Spleen (tissue), 11 donors: Measurements from ENCODE around the gene SLC41A1. TPM values are rescaled to one million over a fixed set of nuclear protein-coding genes. Genes with fewer than 3 reads are reported as not detected.

Experiments used
- DNase-seq: peaks from one replicate; pipeline ENCODE4 v3.0.0-alpha.2; 2020
- H3K27ac ChIP-seq, 8 donors: fragments of 200-600 bp; sonication (generic) in 7 of 8; 1 replicate in 4 of 8; 2 replicates in 4 of 8; pipeline versions ENCODE4 v1.5.0 to v1.8.0; 2016 to 2021; ENCODE audit warnings: inconsistent platforms in 4 of 8, mild to moderate bottlenecking in 4 of 8, moderate library complexity in 1 of 8
- H3K27me3 ChIP-seq, 7 donors: fragments of 200-600 bp; sonication (generic) in 6 of 7; replicated peaks in 1 of 7; 1 replicate in 4 of 7; 2 replicates in 3 of 7; pipeline versions ENCODE4 v1.5.0 to v1.8.0; 2016 to 2021; ENCODE audit warnings: inconsistent platforms in 3 of 7, mild to moderate bottlenecking in 1 of 7
- H3K36me3 ChIP-seq, 6 donors: fragments of 200-600 bp; sonication (generic) in 5 of 6; 1 replicate in 4 of 6; 2 replicates in 2 of 6; pipeline versions ENCODE4 v1.5.0 to v1.8.0; 2016 to 2021; ENCODE audit warnings: inconsistent platforms in 2 of 6
- H3K4me1 ChIP-seq, 6 donors: fragments of 200-600 bp; sonication (generic) in 5 of 6; 1 replicate in 3 of 6; 2 replicates in 3 of 6; pipeline versions ENCODE4 v1.5.0 to v1.8.0; 2016 to 2021; ENCODE audit warnings: inconsistent platforms in 3 of 6
- H3K4me3 ChIP-seq, 8 donors: fragments of 200-600 bp; sonication (generic) in 7 of 8; 1 replicate in 4 of 8; 2 replicates in 4 of 8; pipeline versions ENCODE4 v1.5.0 to v1.8.0; 2016 to 2021; ENCODE audit warnings: inconsistent platforms in 4 of 8, mild to moderate bottlenecking in 4 of 8, moderate library complexity in 2 of 8
- H3K9me3 ChIP-seq, 8 donors: fragments of 200-600 bp; sonication (generic) in 7 of 8; 1 replicate in 4 of 8; 2 replicates in 4 of 8; pipeline versions ENCODE4 v1.5.0 to v1.8.0; 2016 to 2021; ENCODE audit warnings: inconsistent platforms in 4 of 8
- CTCF ChIP-seq, 11 experiments: fragments of 200-600 bp in 7 of 11; fragments of 450-650 bp in 4 of 11; sonication (generic) in 4 of 11; IDR thresholded peaks in 8 of 11; conservative IDR thresholded peaks in 3 of 11; 1 replicate in 7 of 11; 2 replicates in 4 of 11; pipeline versions ENCODE4 v1.4.0 to v1.8.0; 2016 to 2021; ENCODE audit warnings: antibody characterized with exemption in 11 of 11, inconsistent platforms in 4 of 11, mild to moderate bottlenecking in 1 of 11
- POLR2A ChIP-seq, 3 donors: fragments of 450-650 bp; IDR thresholded peaks; one replicate each; pipeline ENCODE4 v1.5.1; 2017; ENCODE audit warnings: antibody characterized with exemption in 3 of 3, mild to moderate bottlenecking in 1 of 3
- POLR2AphosphoS5 ChIP-seq, 3 donors: sonication (generic); formaldehyde crosslinking; IDR thresholded peaks; one replicate each; pipeline ENCODE4 v1.5.1; 2017; ENCODE audit warnings: antibody characterized with exemption in 3 of 3
- WGBS, 5 donors: extraction: QIAGEN DNeasy Blood & Tissue Kit in 3 of 5; methylation state at CpG; one replicate each; pipeline versions ENCODE4 v1.1.5 to v1.1.7; 2013 to 2018; 5-methylcytosine and 5-hydroxymethylcytosine counted together
- intact Hi-C: fragments of 100-400 bp; cut with DNase I; formaldehyde crosslinking; loops from one replicate; pipeline ENCODE4 v1.15.0; 2023; ENCODE audit warnings: low total_unique reads
- polyA plus RNA-seq, 3 donors: library from polyadenylated mRNA; stranded (reverse); fragments of 200-250 nt; gene quantifications; one replicate each; pipeline ENCODE4 v1.2.1, GENCODE V29; 2013
- total RNA-seq, 7 donors: library from RNA; depleted of rRNA in 3 of 7; stranded (reverse); fragments of >200 nt in 3 of 7; fragmentation: NEBNext Ultra II Directional in 4 of 7; extraction: Animal tissue kit (Norgen Biotek cat#: 25700) in 4 of 7; gene quantifications; one replicate each; pipeline versions ENCODE4 v1.1.0 to v1.2.1, GENCODE V29; 2016 to 2021
- donor health status: healthy with polysubstance abuse.
- donor health status: DM: no; HTN: no; CAD: no; lungs with moderate emphysema.
- donor health status: DM: no; HTN: no; CAD: no.
- donor health status: Bipolar disorder and iron deficiency.
- donor health status: healthy.
- donor health status: DM: no; HTN: no; CAD: no.
- donor health status: DM: yes; HTN: yes; CAD: no.

Gene SLC41A1
- total and polyA plus RNA-seq, 10 donors: 4.1 to 29.0 (median 20.8) TPM

- peaks cover 26 to 91% (median 64%) of the 10 kb centered on the region in 6 donors for H3K4me1 ChIP-seq
- intact Hi-C loops: no loop called here
- TF ChIP-seq POLR2AphosphoS5 (IDR thresholded peaks at IDR 0.05) (no peak), POLR2A (IDR thresholded peaks at IDR 0.05) (no peak), CTCF (IDR thresholded peaks at IDR 0.05 in 8 of 11, conservative IDR thresholded peaks at IDR 0.05 in 3 of 11) (no peak)
- H3K27ac ChIP-seq: no peak overlapping the region
- no peak overlapping the region for H3K4me3 ChIP-seq
- no peaks in the 10 kb centered on the region for H3K27me3 ChIP-seq
- DNase-seq: no peak
- H3K9me3 ChIP-seq: no peaks in the 10 kb centered on the region
- 60 to 81% (median 63%) methylated on average over 4 of the region's 4 CpGs for WGBS, 5 donors
- peaks cover 0 to 18% (median 0%) of the 10 kb centered on the region in 6 donors for H3K36me3 ChIP-seq
These were observed 69.0 kb downstream of the SLC41A1 start for GRCh38 chr1:205743977-205744376.

DNA sequence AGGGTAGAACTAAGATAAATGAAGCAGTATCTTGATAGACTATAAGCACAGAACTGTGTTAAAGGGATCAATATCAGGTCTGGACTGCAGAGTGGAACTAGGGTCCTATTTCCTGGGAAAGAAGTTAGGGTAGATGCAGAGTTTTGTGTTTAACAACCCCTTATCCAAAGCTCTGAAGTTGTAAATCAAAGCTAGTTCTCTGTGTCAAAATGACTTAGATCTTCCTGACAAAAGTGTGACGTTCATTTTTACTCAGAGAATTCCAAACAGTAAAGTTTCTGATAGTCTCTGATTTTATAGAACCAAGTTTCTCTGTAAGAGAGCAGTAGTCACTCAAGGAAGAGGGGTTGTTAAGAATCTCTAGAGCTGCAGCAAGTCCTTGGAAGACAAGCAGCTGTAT lies 71.3 kb downstream of the SLC41A1 start:
- H3K27me3 ChIP-seq: no peaks in the 10 kb centered on the region
- TF ChIP-seq POLR2A (IDR thresholded peaks at IDR 0.05) (no peak), POLR2AphosphoS5 (IDR thresholded peaks at IDR 0.05) (no peak), CTCF (IDR thresholded peaks at IDR 0.05 in 8 of 11, conservative IDR thresholded peaks at IDR 0.05 in 3 of 11) (no peak)
- WGBS, 5 donors: 49 to 71% (median 55%) methylated on average over 1 of the region's 1 CpG
- intact Hi-C loops: no loop called here
- H3K36me3 ChIP-seq: peaks cover 0 to 26% (median 0%) of the 10 kb centered on the region in 6 donors
- no peaks in the 10 kb centered on the region for H3K9me3 ChIP-seq
- H3K4me1 ChIP-seq: peaks cover 7 to 88% (median 46%) of the 10 kb centered on the region in 6 donors
- no peak overlapping the region for H3K4me3 ChIP-seq
- H3K27ac ChIP-seq: peak overlapping the region in 1 of 8 donors; percentile 1
- DNase-seq: no peak

- intact Hi-C loops: no loop called here
- no peak for TF ChIP-seq POLR2A (IDR thresholded peaks at IDR 0.05)
- no peak for TF ChIP-seq CTCF (IDR thresholded peaks at IDR 0.05 in 8 of 11, conservative IDR thresholded peaks at IDR 0.05 in 3 of 11)
- TF ChIP-seq POLR2AphosphoS5 (IDR thresholded peaks at IDR 0.05): no peak
- DNase-seq: no peak
- WGBS, 5 donors: 73 to 79% (median 75%) methylated on average over 5 of the region's 5 CpGs
- Histone ChIP-seq H3K27me3 (no peaks in the 10 kb centered on the region), H3K4me1 (peaks cover 4 to 87% (median 35%) of the 10 kb centered on the region in 6 donors), H3K27ac (no peak overlapping the region), H3K36me3 (peaks cover 0 to 47% (median 0%) of the 10 kb centered on the region in 6 donors), H3K4me3 (no peak overlapping the region), H3K9me3 (no peaks in the 10 kb centered on the region)
These were observed 73.4 kb downstream of the SLC41A1 start for GRCh38 chr1:205739348-205740160.

Other genes with a start within 250 kb of the SLC41A1 start
- 100 to 1,000 TPM in 4 of 7 donors, 10 to 100 TPM in 3; 50.9 to 109 (median 102) TPM for gene ELK4, start 181.2 kb downstream of the SLC41A1 start, total RNA-seq
- gene ELK4, start 181.2 kb downstream of the SLC41A1 start, polyA plus RNA-seq: 10 to 100 TPM in 1 of 3 donors, 1 to 10 TPM in 2; 8.5 to 12.5 (median 9.8) TPM
- gene SLC45A3, start 132.7 kb downstream of the SLC41A1 start, total RNA-seq: 10 to 100 TPM; 22.8 to 43.7 (median 30.4) TPM
- gene SLC45A3, start 132.7 kb downstream of the SLC41A1 start, polyA plus RNA-seq: 10 to 100 TPM; 16.8 to 41.5 (median 36.0) TPM
- gene NUCKS1, start 63.0 kb downstream of the SLC41A1 start, total RNA-seq: 100 to 1,000 TPM in 5 of 7 donors, 10 to 100 TPM in 2; 85.4 to 142 (median 114) TPM
- gene NUCKS1, start 63.0 kb downstream of the SLC41A1 start, polyA plus RNA-seq: 10 to 100 TPM; 26.9 to 36.5 (median 32.8) TPM
- gene RAB29, start 37.7 kb downstream of the SLC41A1 start, total RNA-seq: 10 to 100 TPM; 31.7 to 49.7 (median 43.8) TPM
- gene RAB29, start 37.7 kb downstream of the SLC41A1 start, polyA plus RNA-seq: 10 to 100 TPM; 16.6 to 28.1 (median 21.2) TPM
- gene PM20D1, start 36.9 kb upstream of the SLC41A1 start, total RNA-seq: 1 to 10 TPM in 5 of 7 donors, under 1 TPM in 2; 0.28 to 2.9 (median 1.8) TPM
- gene PM20D1, start 36.9 kb upstream of the SLC41A1 start, polyA plus RNA-seq: under 1 TPM in 2 of 3 donors, not detected in 1; 0.38 to 0.53 TPM
- not detected for gene SLC26A9, start 130.3 kb upstream of the SLC41A1 start, total RNA-seq
- under 1 TPM in 2 of 3 donors, not detected in 1; 0.02 to 0.03 TPM for gene SLC26A9, start 130.3 kb upstream of the SLC41A1 start, polyA plus RNA-seq
- gene RAB7B, start 190.2 kb upstream of the SLC41A1 start, total RNA-seq: 1 to 10 TPM in 6 of 7 donors, under 1 TPM in 1; 0.34 to 3.2 (median 2.6) TPM
- 1 to 10 TPM in 1 of 3 donors, under 1 TPM in 2; 0.67 to 2.0 (median 0.85) TPM for gene RAB7B, start 190.2 kb upstream of the SLC41A1 start, polyA plus RNA-seq
- under 1 TPM in 2 of 7 donors, not detected in 5; 0.40 to 0.66 TPM for gene CTSE, start 210.7 kb upstream of the SLC41A1 start, total RNA-seq
- under 1 TPM; 0.06 to 0.11 (median 0.09) TPM for gene CTSE, start 210.7 kb upstream of the SLC41A1 start, polyA plus RNA-seq
- 1 to 10 TPM in 6 of 7 donors, under 1 TPM in 1; 0.94 to 6.2 (median 3.4) TPM for gene RHEX, start 240.0 kb upstream of the SLC41A1 start, total RNA-seq
- gene RHEX, start 240.0 kb upstream of the SLC41A1 start, polyA plus RNA-seq: 1 to 10 TPM in 2 of 3 donors, under 1 TPM in 1; 0.91 to 3.3 (median 1.2) TPM